HL-60 (cell line): ENCODE results near the gene SAP25.

ENCODE experiments used
- DNase-seq, 2 experiments: peaks; one replicate each; pipeline ENCODE4 v3.0.0-alpha.2; 2010 to 2020; ENCODE audit warnings: low read depth in 1 of 2, low spot score in 1 of 2
- H3K27ac ChIP-seq: fragments of 250-450 bp; sonication (Bioruptor Pico); replicated peaks from 2 replicates; pipeline ENCODE4 v1.5.1; 2020; ENCODE audit warnings: mild to moderate bottlenecking, moderate library complexity
- H3K27me3 ChIP-seq: fragments of 250-450 bp; sonication (Bioruptor Pico); 2 replicates; pipeline ENCODE4 v1.5.1; 2021; ENCODE audit warnings: mild to moderate bottlenecking, moderate library complexity; ENCODE audit not compliant: insufficient read depth, poor library complexity, severe bottlenecking
- H3K4me3 ChIP-seq: replicated peaks from 2 replicates; pipeline ENCODE4 v1.5.1; 2011; ENCODE audit warnings: mild to moderate bottlenecking, control low read depth, low read length; ENCODE audit not compliant: insufficient read depth
- GABPA ChIP-seq: IDR thresholded peaks from 2 replicates; pipeline ENCODE4 v1.6.1; 2012; ENCODE audit warnings: low read depth
- POLR2AphosphoS5 ChIP-seq: IDR thresholded peaks from 2 replicates; pipeline ENCODE4 v1.6.1; 2012; ENCODE audit warnings: low read depth
- SPI1 ChIP-seq: IDR thresholded peaks from 2 replicates; pipeline ENCODE4 v1.6.1; 2012; ENCODE audit warnings: low read depth, mild to moderate bottlenecking, borderline replicate concordance
- TF ChIP-seq, protein P1 (sequence below): IDR thresholded peaks from one replicate; pipeline ENCODE4 v1.5.1; 2011; ENCODE audit warnings: low read length, control low read depth, inconsistent platforms; ENCODE audit not compliant: insufficient read depth
- TF ChIP-seq, protein P2 (sequence below): IDR thresholded peaks from 2 replicates; pipeline ENCODE4 v1.6.1; 2012; ENCODE audit warnings: low read depth; ENCODE audit not compliant: insufficient replicate concordance

The SAP25 gene

GRCh38 chr7:100577507-100577906 lies 3.8 kb upstream of the SAP25 start:
- DNase-seq, result no peak
- TF ChIP-seq POLR2AphosphoS5, result no peak
- TF ChIP-seq, protein P1, sequence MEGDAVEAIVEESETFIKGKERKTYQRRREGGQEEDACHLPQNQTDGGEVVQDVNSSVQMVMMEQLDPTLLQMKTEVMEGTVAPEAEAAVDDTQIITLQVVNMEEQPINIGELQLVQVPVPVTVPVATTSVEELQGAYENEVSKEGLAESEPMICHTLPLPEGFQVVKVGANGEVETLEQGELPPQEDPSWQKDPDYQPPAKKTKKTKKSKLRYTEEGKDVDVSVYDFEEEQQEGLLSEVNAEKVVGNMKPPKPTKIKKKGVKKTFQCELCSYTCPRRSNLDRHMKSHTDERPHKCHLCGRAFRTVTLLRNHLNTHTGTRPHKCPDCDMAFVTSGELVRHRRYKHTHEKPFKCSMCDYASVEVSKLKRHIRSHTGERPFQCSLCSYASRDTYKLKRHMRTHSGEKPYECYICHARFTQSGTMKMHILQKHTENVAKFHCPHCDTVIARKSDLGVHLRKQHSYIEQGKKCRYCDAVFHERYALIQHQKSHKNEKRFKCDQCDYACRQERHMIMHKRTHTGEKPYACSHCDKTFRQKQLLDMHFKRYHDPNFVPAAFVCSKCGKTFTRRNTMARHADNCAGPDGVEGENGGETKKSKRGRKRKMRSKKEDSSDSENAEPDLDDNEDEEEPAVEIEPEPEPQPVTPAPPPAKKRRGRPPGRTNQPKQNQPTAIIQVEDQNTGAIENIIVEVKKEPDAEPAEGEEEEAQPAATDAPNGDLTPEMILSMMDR, result no peak
- TF ChIP-seq, protein P2, sequence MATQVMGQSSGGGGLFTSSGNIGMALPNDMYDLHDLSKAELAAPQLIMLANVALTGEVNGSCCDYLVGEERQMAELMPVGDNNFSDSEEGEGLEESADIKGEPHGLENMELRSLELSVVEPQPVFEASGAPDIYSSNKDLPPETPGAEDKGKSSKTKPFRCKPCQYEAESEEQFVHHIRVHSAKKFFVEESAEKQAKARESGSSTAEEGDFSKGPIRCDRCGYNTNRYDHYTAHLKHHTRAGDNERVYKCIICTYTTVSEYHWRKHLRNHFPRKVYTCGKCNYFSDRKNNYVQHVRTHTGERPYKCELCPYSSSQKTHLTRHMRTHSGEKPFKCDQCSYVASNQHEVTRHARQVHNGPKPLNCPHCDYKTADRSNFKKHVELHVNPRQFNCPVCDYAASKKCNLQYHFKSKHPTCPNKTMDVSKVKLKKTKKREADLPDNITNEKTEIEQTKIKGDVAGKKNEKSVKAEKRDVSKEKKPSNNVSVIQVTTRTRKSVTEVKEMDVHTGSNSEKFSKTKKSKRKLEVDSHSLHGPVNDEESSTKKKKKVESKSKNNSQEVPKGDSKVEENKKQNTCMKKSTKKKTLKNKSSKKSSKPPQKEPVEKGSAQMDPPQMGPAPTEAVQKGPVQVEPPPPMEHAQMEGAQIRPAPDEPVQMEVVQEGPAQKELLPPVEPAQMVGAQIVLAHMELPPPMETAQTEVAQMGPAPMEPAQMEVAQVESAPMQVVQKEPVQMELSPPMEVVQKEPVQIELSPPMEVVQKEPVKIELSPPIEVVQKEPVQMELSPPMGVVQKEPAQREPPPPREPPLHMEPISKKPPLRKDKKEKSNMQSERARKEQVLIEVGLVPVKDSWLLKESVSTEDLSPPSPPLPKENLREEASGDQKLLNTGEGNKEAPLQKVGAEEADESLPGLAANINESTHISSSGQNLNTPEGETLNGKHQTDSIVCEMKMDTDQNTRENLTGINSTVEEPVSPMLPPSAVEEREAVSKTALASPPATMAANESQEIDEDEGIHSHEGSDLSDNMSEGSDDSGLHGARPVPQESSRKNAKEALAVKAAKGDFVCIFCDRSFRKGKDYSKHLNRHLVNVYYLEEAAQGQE, result no peak
- no peak for TF ChIP-seq GABPA
- TF ChIP-seq SPI1, result no peak
- Histone ChIP-seq H3K4me3 (no peak overlapping the region), H3K27me3 (no peaks in the 10 kb centered on the region), H3K27ac (no peak overlapping the region)

GRCh38 chr7:100577103-100577502 lies 3.4 kb upstream of the SAP25 start:
- no peak overlapping the region for H3K27ac ChIP-seq
- TF ChIP-seq, protein P1, result no peak
- no peak for TF ChIP-seq SPI1
- TF ChIP-seq, protein P2, result no peak
- TF ChIP-seq GABPA, result no peak
- no peak; the same call in 1 of the 2 replicates for TF ChIP-seq POLR2AphosphoS5
- no peaks in the 10 kb centered on the region for H3K27me3 ChIP-seq
- no peak overlapping the region for H3K4me3 ChIP-seq
- no peak for DNase-seq

DNA sequence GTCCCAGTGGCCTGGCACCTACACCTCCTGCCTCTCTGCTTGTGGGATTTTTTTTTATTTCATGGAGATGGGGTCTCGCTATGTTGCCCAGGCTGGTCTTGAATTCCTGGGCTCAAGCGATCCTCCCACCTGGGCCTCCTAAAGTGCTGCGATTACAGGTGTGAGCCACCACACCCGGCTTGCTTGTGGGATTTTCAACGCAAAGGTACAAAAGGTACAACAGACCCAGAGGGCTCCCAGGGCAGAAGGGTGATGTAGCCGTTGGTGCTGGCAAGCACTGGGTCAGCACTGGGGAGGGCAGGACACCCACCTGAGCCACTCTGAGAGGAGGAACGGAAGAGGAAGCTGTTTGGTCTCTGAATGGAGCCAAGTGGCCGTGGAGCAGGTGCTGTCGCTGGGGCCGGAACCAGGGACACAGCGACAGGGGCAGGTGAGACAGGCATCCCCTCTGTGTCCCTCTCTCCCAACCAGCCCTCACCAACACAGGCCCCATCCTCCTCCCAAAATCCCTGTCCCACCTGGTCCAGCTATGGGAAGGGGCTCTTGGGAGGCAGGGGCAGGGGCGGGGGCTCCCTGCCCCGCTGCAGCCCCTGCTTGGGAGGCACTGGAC lies 2.8 kb upstream of the SAP25 start:
- Histone ChIP-seq H3K4me3 (no peak overlapping the region), H3K27ac (no peak overlapping the region), H3K27me3 (no peaks in the 10 kb centered on the region)
- TF ChIP-seq, protein P2, result no peak
- TF ChIP-seq POLR2AphosphoS5 (no peak), GABPA (no peak), SPI1 (no peak)
- TF ChIP-seq, protein P1, result no peak
- no peak for DNase-seq
